Measurements from ENCODE around the gene USP7.
A peak's percentile ranks its signal among the peaks of the same experiment; 100 is the strongest.

The USP7 gene

GRCh38 chr16:8861563-8862308 lies 102.0 kb downstream of the USP7 start:
- DNase-seq (ENCODE audit: low read depth), result no peak

- DNase-seq (ENCODE audit: low read depth), result peak; percentile 86
These were observed 103.5 kb downstream of the USP7 start for GRCh38 chr16:8859913-8860881.

GRCh38 chr16:8858994-8859912 lies 104.5 kb downstream of the USP7 start:
- DNase-seq (ENCODE audit: low read depth), result no peak

GRCh38 chr16:8855972-8856371 lies 107.7 kb downstream of the USP7 start:
- no peak for DNase-seq (ENCODE audit: low read depth)

- DNase-seq (ENCODE audit: low read depth), result no peak
These were observed 108.5 kb downstream of the USP7 start for GRCh38 chr16:8855051-8855786.

- no peak for DNase-seq (ENCODE audit: low read depth)
These were observed 109.3 kb downstream of the USP7 start for GRCh38 chr16:8854298-8854948.

GRCh38 chr16:8853611-8854010 lies 110.1 kb downstream of the USP7 start:
- DNase-seq (ENCODE audit: low read depth), result peak; percentile 86

GRCh38 chr16:8853150-8853549 lies 110.6 kb downstream of the USP7 start:
- no peak for DNase-seq (ENCODE audit: low read depth)

GRCh38 chr16:8852534-8852933 lies 111.2 kb downstream of the USP7 start:
- peak; percentile 66 for DNase-seq (ENCODE audit: low read depth)

- no peak for DNase-seq (ENCODE audit: low read depth)
These were observed 111.8 kb downstream of the USP7 start for GRCh38 chr16:8851761-8852403.

- DNase-seq (ENCODE audit: low read depth), result peak; percentile 83
These were observed 113.3 kb downstream of the USP7 start for GRCh38 chr16:8850279-8850885.

GRCh38 chr16:8849411-8850011 lies 114.2 kb downstream of the USP7 start:
- peak; percentile 88 for DNase-seq (ENCODE audit: low read depth)

- DNase-seq (ENCODE audit: low read depth), result peak; percentile 67
These were observed 114.7 kb downstream of the USP7 start for GRCh38 chr16:8848939-8849391.

GRCh38 chr16:8848231-8848938 lies 115.3 kb downstream of the USP7 start:
- DNase-seq (ENCODE audit: low read depth), result no peak

- no peak for DNase-seq (ENCODE audit: low read depth)
These were observed 116.1 kb downstream of the USP7 start for GRCh38 chr16:8847623-8848022.

GRCh38 chr16:8847145-8847544 lies 116.6 kb downstream of the USP7 start:
- DNase-seq (ENCODE audit: low read depth), result no peak

- DNase-seq (ENCODE audit: low read depth), result no peak
These were observed 117.2 kb downstream of the USP7 start for GRCh38 chr16:8846401-8846932.

GRCh38 chr16:8845699-8846298 lies 117.9 kb downstream of the USP7 start:
- DNase-seq (ENCODE audit: low read depth), result no peak

Measured in amniotic epithelial cell (primary cell).